Colonic mucosa (tissue), 4 donors: ENCODE data around the gene OSBPL10. TPM values are rescaled to one million over a fixed set of nuclear protein-coding genes. Genes with fewer than 3 reads are reported as not detected.

ENCODE experiments used
- DNase-seq: peaks from one replicate; pipeline ENCODE4 v3.0.0-alpha.2; 2020
- H3K27ac ChIP-seq: fragments of 200-600 bp; one replicate; pipeline ENCODE4 v1.8.0; 2021
- H3K27me3 ChIP-seq: fragments of 200-600 bp; one replicate; pipeline ENCODE4 v1.8.0; 2021
- H3K36me3 ChIP-seq: fragments of 200-600 bp; one replicate; pipeline ENCODE4 v1.8.0; 2021
- H3K4me1 ChIP-seq: fragments of 200-600 bp; one replicate; pipeline ENCODE4 v1.8.0; 2021; ENCODE audit warnings: mild to moderate bottlenecking
- H3K4me3 ChIP-seq: fragments of 200-600 bp; one replicate; pipeline ENCODE4 v1.8.0; 2021
- H3K9ac ChIP-seq, 2 donors: one replicate each; pipeline ENCODE4 v1.7.0; 2013; ENCODE audit warnings: control low read depth in 2 of 2, low read depth in 2 of 2, low read length in 2 of 2
- H3K9me3 ChIP-seq: fragments of 200-600 bp; one replicate; pipeline ENCODE4 v1.8.0; 2021
- CTCF ChIP-seq: fragments of 200-600 bp; IDR thresholded peaks from one replicate; pipeline ENCODE4 v1.8.0; 2022; ENCODE audit warnings: antibody characterized with exemption, mild to moderate bottlenecking
- intact Hi-C: fragments of 100-400 bp; cut with DNase I; formaldehyde crosslinking; loops from one replicate; pipeline ENCODE4 v1.14.1; 2022
- total RNA-seq, 2 donors: library from RNA; stranded (reverse); fragmentation: NEBNext Ultra II Directional in 1 of 2; extraction: Animal tissue kit (Norgen Biotek cat#: 25700) in 1 of 2; gene quantifications; one replicate each; pipeline ENCODE4 v1.2.1, GENCODE V29; 2021
- donor health status: healthy.
- donor health status: DM: no; HTN: no; CAD: no.
- donor health status: DM: no; HTN: no; CAD: no.

The OSBPL10 gene
- total RNA-seq, 2 donors from 2014 or later, result 20.0 to 34.4 TPM

GRCh38 chr3:31918179-31919150, 62.6 kb downstream of the OSBPL10 start:
- no peak for TF ChIP-seq CTCF
- Histone ChIP-seq H3K4me1 (no peaks in the 10 kb centered on the region), H3K27ac (no peak overlapping the region), H3K9ac (no peak overlapping the region), H3K27me3 (no peaks in the 10 kb centered on the region), H3K9me3 (no peaks in the 10 kb centered on the region), H3K4me3 (no peak overlapping the region), H3K36me3 (no peaks in the 10 kb centered on the region)
- no peak for DNase-seq
- intact Hi-C loops, result no loop called here

- H3K9ac ChIP-seq, result no peak overlapping the region
- no peak for TF ChIP-seq CTCF
- no peak overlapping the region for H3K4me3 ChIP-seq
- intact Hi-C loops, result no loop called here
- no peak overlapping the region for H3K27ac ChIP-seq
- no peaks in the 10 kb centered on the region for H3K36me3 ChIP-seq
- DNase-seq, result no peak
- no peaks in the 10 kb centered on the region for H3K4me1 ChIP-seq
- H3K9me3 ChIP-seq, result no peaks in the 10 kb centered on the region
- H3K27me3 ChIP-seq, result no peaks in the 10 kb centered on the region
These were observed 63.6 kb downstream of the OSBPL10 start for GRCh38 chr3:31917303-31918005.

- Histone ChIP-seq H3K27me3 (no peaks in the 10 kb centered on the region), H3K4me3 (no peak overlapping the region), H3K36me3 (no peaks in the 10 kb centered on the region), H3K4me1 (no peaks in the 10 kb centered on the region), H3K9ac (no peak overlapping the region), H3K27ac (no peak overlapping the region), H3K9me3 (no peaks in the 10 kb centered on the region)
- TF ChIP-seq CTCF, result no peak
- no peak for DNase-seq
- intact Hi-C loops, result no loop called here
These were observed 69.4 kb downstream of the OSBPL10 start for GRCh38 chr3:31911643-31912042.

- Histone ChIP-seq H3K9me3 (no peaks in the 10 kb centered on the region), H3K36me3 (no peaks in the 10 kb centered on the region), H3K4me1 (no peaks in the 10 kb centered on the region), H3K9ac (no peak overlapping the region), H3K27ac (no peak overlapping the region), H3K4me3 (no peak overlapping the region), H3K27me3 (no peaks in the 10 kb centered on the region)
- intact Hi-C loops, result no loop called here
- TF ChIP-seq CTCF, result no peak
- DNase-seq, result no peak
These were observed 69.9 kb downstream of the OSBPL10 start for GRCh38 chr3:31911124-31911523.

- H3K27ac ChIP-seq, result no peak overlapping the region
- no peak for DNase-seq
- H3K27me3 ChIP-seq, result no peaks in the 10 kb centered on the region
- no peak overlapping the region for H3K4me3 ChIP-seq
- no peak overlapping the region for H3K9ac ChIP-seq
- no peaks in the 10 kb centered on the region for H3K9me3 ChIP-seq
- H3K4me1 ChIP-seq, result no peaks in the 10 kb centered on the region
- TF ChIP-seq CTCF, result no peak
- intact Hi-C loops, result no loop called here
- H3K36me3 ChIP-seq, result no peaks in the 10 kb centered on the region
These were observed 71.6 kb downstream of the OSBPL10 start for GRCh38 chr3:31909455-31909854.
